HEK293 (cell line): ENCODE results near the gene PIBF1.

ENCODE experiments used
- CTCF ChIA-PET: fragments of 350-600 bp; formaldehyde crosslinking; extraction: SDS; loops from one replicate; lab custom pipeline; 2021; ENCODE audit warnings: antibody characterized with exemption; lab: Yijun Ruan, JAX
- POLR2A ChIA-PET: fragments of 300-600 bp; formaldehyde crosslinking; extraction: SDS; loops from one replicate; lab custom pipeline; 2020; ENCODE audit warnings: antibody characterized with exemption, inconsistent platforms; lab: Yijun Ruan, JAX
- H3K27ac ChIP-seq: fragments of 200-500 bp; sonication (Bioruptor generic); 2 replicates; pipeline ENCODE4 v1.5.1; 2014; ENCODE audit warnings: low read depth, low read length, control low read depth, inconsistent platforms; ENCODE audit errors: extremely low read depth
- H3K36me3 ChIP-seq, 2 experiments: fragments of 200-500 bp in 1 of 2; sonication (Bioruptor generic) in 1 of 2; 1 replicate in 1 of 2; 2 replicates in 1 of 2; pipeline ENCODE4 v1.5.1; 2014 to 2017; ENCODE audit warnings: inconsistent platforms in 2 of 2, low read length in 2 of 2; ENCODE audit not compliant: control insufficient read depth in 2 of 2, insufficient read depth in 1 of 2
- H3K4me1 ChIP-seq: fragments of 200-500 bp; sonication (Bioruptor generic); 2 replicates; pipeline ENCODE4 v1.5.1; 2014; ENCODE audit warnings: mild to moderate bottlenecking, low read length, inconsistent platforms; ENCODE audit not compliant: control insufficient read depth, insufficient read depth
- H3K4me3 ChIP-seq: 2 replicates; pipeline ENCODE4 v1.5.1; 2011; ENCODE audit warnings: low read depth, mild to moderate bottlenecking, control low read depth, low read length, moderate library complexity
- H3K9me3 ChIP-seq: fragments of 200-500 bp; sonication (Bioruptor generic); 2 replicates; pipeline ENCODE4 v1.5.1; 2014; ENCODE audit warnings: low read depth, low read length, inconsistent platforms; ENCODE audit not compliant: control insufficient read depth, insufficient read depth
- AEBP2 ChIP-seq: fragments of 450-650 bp; formaldehyde crosslinking; IDR thresholded peaks from 2 replicates; pipeline ENCODE4 v1.5.1; 2016; ENCODE audit warnings: missing biosample characterization, missing genetic modification characterization, borderline replicate concordance
- ATF2 ChIP-seq: fragments of 450-650 bp; formaldehyde crosslinking; IDR thresholded peaks from 2 replicates; pipeline ENCODE4 v1.5.1; 2016; ENCODE audit warnings: missing biosample characterization, missing genetic modification characterization, low read depth
- GFI1B ChIP-seq: fragments of 450-650 bp; formaldehyde crosslinking; IDR thresholded peaks from 2 replicates; pipeline ENCODE4 v1.5.1; 2016; ENCODE audit warnings: missing biosample characterization, missing genetic modification characterization
- KLF8 ChIP-seq: fragments of 450-650 bp; formaldehyde crosslinking; IDR thresholded peaks from 2 replicates; pipeline ENCODE4 v1.5.1; 2016; ENCODE audit warnings: missing biosample characterization, missing genetic modification characterization
- OSR2 ChIP-seq: fragments of 450-650 bp; formaldehyde crosslinking; IDR thresholded peaks from 2 replicates; pipeline ENCODE4 v1.5.1; 2016; ENCODE audit warnings: missing biosample characterization, missing genetic modification characterization
- TCF7L2 ChIP-seq: IDR thresholded peaks from 2 replicates; pipeline ENCODE4 v1.6.1; 2011; ENCODE audit warnings: low read depth, mild to moderate bottlenecking, inconsistent platforms, low read length, moderate library complexity, borderline replicate concordance
- WT1 ChIP-seq: fragments of 450-650 bp; formaldehyde crosslinking; IDR thresholded peaks from 2 replicates; pipeline ENCODE4 v1.5.1; 2016; ENCODE audit warnings: missing biosample characterization, missing genetic modification characterization
- ZBTB49 ChIP-seq: fragments of 450-650 bp; formaldehyde crosslinking; IDR thresholded peaks from 2 replicates; pipeline ENCODE4 v1.5.1; 2016; ENCODE audit warnings: missing biosample characterization, missing genetic modification characterization, low read depth
- ZNF114 ChIP-seq: fragments of 450-650 bp; formaldehyde crosslinking; IDR thresholded peaks from 2 replicates; pipeline ENCODE4 v1.5.0; 2017; ENCODE audit warnings: missing biosample characterization, missing genetic modification characterization
- ZNF16 ChIP-seq: fragments of 450-650 bp; formaldehyde crosslinking; IDR thresholded peaks from 2 replicates; pipeline ENCODE4 v1.5.1; 2016; ENCODE audit warnings: low read depth, missing biosample characterization, missing genetic modification characterization
- ZNF202 ChIP-seq: fragments of 450-650 bp; formaldehyde crosslinking; IDR thresholded peaks from 2 replicates; pipeline ENCODE4 v1.5.1; 2016; ENCODE audit warnings: missing biosample characterization, missing genetic modification characterization, borderline replicate concordance
- ZNF211 ChIP-seq: fragments of 450-650 bp; formaldehyde crosslinking; IDR thresholded peaks from 2 replicates; pipeline ENCODE4 v1.5.1; 2016; ENCODE audit warnings: low read depth, missing biosample characterization, missing genetic modification characterization
- ZNF23 ChIP-seq: fragments of 450-650 bp; formaldehyde crosslinking; IDR thresholded peaks from 2 replicates; pipeline ENCODE4 v1.5.1; 2016; ENCODE audit warnings: missing biosample characterization, missing genetic modification characterization, borderline replicate concordance
- ZNF24 ChIP-seq: fragments of 450-650 bp; formaldehyde crosslinking; IDR thresholded peaks from 2 replicates; pipeline ENCODE4 v1.5.1; 2016; ENCODE audit warnings: missing biosample characterization, missing genetic modification characterization
- ZNF266 ChIP-seq: fragments of 450-650 bp; formaldehyde crosslinking; IDR thresholded peaks from 2 replicates; pipeline ENCODE4 v1.5.1; 2016; ENCODE audit warnings: missing biosample characterization, missing genetic modification characterization, low read depth
- ZNF394 ChIP-seq: fragments of 450-650 bp; formaldehyde crosslinking; IDR thresholded peaks from 2 replicates; pipeline ENCODE4 v1.5.1; 2016; ENCODE audit warnings: missing biosample characterization, missing genetic modification characterization, mild to moderate bottlenecking, moderate library complexity, borderline replicate concordance
- ZXDB ChIP-seq: fragments of 450-650 bp; formaldehyde crosslinking; IDR thresholded peaks from 2 replicates; pipeline ENCODE4 v1.5.1; 2016; ENCODE audit warnings: missing biosample characterization, missing genetic modification characterization
- TF ChIP-seq, protein P1 (sequence below): fragments of 450-650 bp; formaldehyde crosslinking; IDR thresholded peaks from 2 replicates; pipeline ENCODE4 v1.5.1; 2016; ENCODE audit warnings: missing biosample characterization, missing genetic modification characterization
- TF ChIP-seq, protein P2 (sequence below): fragments of 450-650 bp; formaldehyde crosslinking; IDR thresholded peaks from 2 replicates; pipeline ENCODE4 v1.5.1; 2016; ENCODE audit warnings: missing biosample characterization, missing genetic modification characterization

The PIBF1 gene

GRCh38 chr13:73039201-73040108, 257.5 kb downstream of the PIBF1 start:
- H3K27ac ChIP-seq = no peak overlapping the region
- no peaks in the 10 kb centered on the region for H3K4me1 ChIP-seq
- H3K4me3 ChIP-seq = no peak overlapping the region
- H3K9me3 ChIP-seq = no peaks in the 10 kb centered on the region
- TF ChIP-seq AEBP2 (tag by site-specific recombination) = no peak
- TF ChIP-seq, protein P1, sequence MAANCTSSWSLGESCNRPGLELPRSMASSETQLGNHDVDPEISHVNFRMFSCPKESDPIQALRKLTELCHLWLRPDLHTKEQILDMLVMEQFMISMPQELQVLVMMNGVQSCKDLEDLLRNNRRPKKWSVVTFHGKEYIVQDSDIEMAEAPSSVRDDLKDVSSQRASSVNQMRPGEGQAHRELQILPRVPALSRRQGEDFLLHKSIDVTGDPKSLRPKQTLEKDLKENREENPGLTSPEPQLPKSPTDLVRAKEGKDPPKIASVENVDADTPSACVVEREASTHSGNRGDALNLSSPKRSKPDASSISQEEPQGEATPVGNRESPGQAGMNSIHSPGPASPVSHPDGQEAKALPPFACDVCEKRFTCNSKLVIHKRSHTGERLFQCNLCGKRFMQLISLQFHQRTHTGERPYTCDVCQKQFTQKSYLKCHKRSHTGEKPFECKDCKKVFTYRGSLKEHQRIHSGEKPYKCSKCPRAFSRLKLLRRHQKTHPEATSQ = no peak
- no peak for TF ChIP-seq ZNF23 (tag by site-specific recombination)
- H3K36me3 ChIP-seq = no peaks in the 10 kb centered on the region
- ChIA-PET CTCF (no interaction called here), POLR2A (no interaction called here)

DNA sequence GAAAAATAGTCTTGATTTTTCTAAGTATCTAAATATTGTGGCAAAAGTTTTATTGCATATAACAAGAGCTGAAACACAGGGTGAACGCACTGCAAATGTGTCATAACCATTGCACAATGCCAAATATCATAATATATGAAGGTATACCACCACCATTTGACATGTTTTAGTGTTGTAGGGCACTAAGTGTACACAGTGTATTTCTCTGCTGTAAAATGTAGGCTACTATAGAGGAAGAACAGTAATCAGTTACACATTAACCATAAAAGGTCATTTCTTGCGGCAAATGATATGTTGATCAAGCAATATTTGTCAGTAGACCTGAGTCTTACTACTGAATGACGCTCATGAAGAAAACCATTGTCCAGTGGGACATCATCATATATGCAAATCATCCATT, 258.6 kb downstream of the PIBF1 start:
- ChIA-PET POLR2A (no interaction called here), CTCF (no interaction called here)
- Histone ChIP-seq H3K4me3 (no peak overlapping the region), H3K9me3 (no peaks in the 10 kb centered on the region), H3K36me3 (no peaks in the 10 kb centered on the region), H3K27ac (no peak overlapping the region), H3K4me1 (no peaks in the 10 kb centered on the region)
- TF ChIP-seq ZNF24 (tag by site-specific recombination) (no peak), ZNF16 (no peak)

DNA sequence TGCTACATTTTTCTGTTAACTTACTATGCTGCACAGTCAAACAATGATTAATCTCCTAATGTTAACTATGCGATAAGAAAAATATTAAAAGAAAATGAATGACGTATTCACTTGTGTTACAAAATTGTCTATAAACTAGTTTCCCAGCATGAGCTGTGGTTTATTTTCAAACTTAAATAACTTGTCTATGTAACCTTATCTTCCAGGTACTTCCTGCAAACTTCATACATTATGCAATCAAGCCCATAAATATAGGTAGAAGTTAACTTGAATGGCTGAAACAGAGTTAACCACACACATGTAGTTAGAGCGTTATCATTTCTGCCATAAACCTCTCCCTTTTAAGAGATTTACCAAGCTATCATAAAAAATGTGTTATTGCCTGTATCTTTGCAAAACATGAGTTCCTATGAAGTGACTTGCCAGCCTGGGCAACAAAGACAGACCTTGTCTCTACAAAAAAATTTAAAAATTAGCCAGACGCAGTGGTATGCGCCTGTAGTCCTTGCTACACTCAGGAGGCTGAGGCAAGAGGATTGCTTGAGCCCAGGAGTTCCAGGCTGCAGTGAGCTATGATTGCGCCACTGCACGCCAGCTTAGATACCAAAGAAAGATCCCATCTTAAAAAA, 259.1 kb downstream of the PIBF1 start:
- Histone ChIP-seq H3K4me3 (no peak overlapping the region), H3K9me3 (no peaks in the 10 kb centered on the region), H3K36me3 (no peaks in the 10 kb centered on the region), H3K27ac (no peak overlapping the region), H3K4me1 (no peaks in the 10 kb centered on the region)
- ChIA-PET CTCF (no interaction called here), POLR2A (no interaction called here)
- no peak for TF ChIP-seq ZNF202 (tag by site-specific recombination)
- TF ChIP-seq TCF7L2 = peak; percentile 46; the same call in 1 of the 2 replicates
- TF ChIP-seq ZNF266 = no peak
- no peak for TF ChIP-seq ZBTB49
- peak; percentile 80 for TF ChIP-seq ATF2 (tag by site-specific recombination)
- TF ChIP-seq KLF8 (tag by site-specific recombination) = no peak
- TF ChIP-seq ZXDB (tag by site-specific recombination) = no peak
- TF ChIP-seq OSR2 (tag by site-specific recombination) = peak; percentile 42; the same call in 1 of the 2 replicates
- TF ChIP-seq, protein P2, sequence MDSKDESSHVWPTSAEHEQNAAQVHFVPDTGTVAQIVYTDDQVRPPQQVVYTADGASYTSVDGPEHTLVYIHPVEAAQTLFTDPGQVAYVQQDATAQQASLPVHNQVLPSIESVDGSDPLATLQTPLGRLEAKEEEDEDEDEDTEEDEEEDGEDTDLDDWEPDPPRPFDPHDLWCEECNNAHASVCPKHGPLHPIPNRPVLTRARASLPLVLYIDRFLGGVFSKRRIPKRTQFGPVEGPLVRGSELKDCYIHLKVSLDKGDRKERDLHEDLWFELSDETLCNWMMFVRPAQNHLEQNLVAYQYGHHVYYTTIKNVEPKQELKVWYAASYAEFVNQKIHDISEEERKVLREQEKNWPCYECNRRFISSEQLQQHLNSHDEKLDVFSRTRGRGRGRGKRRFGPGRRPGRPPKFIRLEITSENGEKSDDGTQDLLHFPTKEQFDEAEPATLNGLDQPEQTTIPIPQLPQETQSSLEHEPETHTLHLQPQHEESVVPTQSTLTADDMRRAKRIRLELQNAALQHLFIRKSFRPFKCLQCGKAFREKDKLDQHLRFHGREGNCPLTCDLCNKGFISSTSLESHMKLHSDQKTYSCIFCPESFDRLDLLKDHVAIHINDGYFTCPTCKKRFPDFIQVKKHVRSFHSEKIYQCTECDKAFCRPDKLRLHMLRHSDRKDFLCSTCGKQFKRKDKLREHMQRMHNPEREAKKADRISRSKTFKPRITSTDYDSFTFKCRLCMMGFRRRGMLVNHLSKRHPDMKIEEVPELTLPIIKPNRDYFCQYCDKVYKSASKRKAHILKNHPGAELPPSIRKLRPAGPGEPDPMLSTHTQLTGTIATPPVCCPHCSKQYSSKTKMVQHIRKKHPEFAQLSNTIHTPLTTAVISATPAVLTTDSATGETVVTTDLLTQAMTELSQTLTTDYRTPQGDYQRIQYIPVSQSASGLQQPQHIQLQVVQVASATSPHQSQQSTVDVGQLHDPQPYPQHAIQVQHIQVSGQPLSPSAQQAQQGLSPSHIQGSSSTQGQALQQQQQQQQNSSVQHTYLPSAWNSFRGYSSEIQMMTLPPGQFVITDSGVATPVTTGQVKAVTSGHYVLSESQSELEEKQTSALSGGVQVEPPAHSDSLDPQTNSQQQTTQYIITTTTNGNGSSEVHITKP = peak; percentile 51
- no peak for TF ChIP-seq ZNF211 (tag by site-specific recombination)
- TF ChIP-seq ZNF394 (tag by site-specific recombination) = no peak
- no peak for TF ChIP-seq ZNF114
- no peak for TF ChIP-seq GFI1B (tag by site-specific recombination)
- no peak for TF ChIP-seq WT1 (tag by site-specific recombination)
